SK-N-MC (cell line): ENCODE results near the gene SAMD15.
"Not testable (repeated sequence)": the region's sequence is repeated elsewhere in the genome, so short reads cannot be mapped to it uniquely, and the experiment has no call there.

Experiments used
- EZH2 ChIP-seq: fragments of 200-600 bp; sonication (generic); IDR thresholded peaks from one replicate; pipeline ENCODE4 v1.6.1; 2017; ENCODE audit warnings: antibody characterized with exemption
- FOXP2 ChIP-seq: optimal IDR thresholded peaks from 2 replicates; pipeline ENCODE3; 2011; ENCODE audit warnings: mild to moderate bottlenecking, moderate library complexity; ENCODE audit not compliant: insufficient read depth; ENCODE audit errors: extremely low read length, control extremely low read depth

DNA sequence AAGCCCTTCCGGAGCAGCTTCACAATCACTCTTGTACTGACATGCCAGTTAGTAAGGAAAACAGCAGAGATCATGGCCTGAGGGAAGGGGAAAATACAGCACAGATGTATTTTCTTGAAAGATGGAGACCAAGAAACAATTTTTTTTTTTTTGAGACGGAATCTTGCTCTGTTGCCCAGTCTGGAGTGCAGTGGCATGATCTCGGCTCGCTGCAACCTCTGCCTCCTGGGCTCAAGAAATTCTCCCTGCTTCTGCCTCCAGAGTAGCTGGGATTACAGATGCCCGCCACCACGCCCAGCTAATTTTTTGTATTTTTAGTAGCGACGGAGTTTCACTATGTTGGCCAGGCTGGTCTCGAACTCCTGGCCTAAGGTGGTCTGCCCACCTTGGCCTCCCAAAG lies 39.9 kb upstream of the SAMD15 start:
- not testable (repeated sequence) for TF ChIP-seq EZH2, FOXP2
